ENCODE data around the gene DDX54. TPM values are rescaled to one million over a fixed set of nuclear protein-coding genes. Genes with fewer than 3 reads are reported as not detected.
A peak's percentile ranks its signal among the peaks of the same experiment; 100 is the strongest.

Gene DDX54, protein sequence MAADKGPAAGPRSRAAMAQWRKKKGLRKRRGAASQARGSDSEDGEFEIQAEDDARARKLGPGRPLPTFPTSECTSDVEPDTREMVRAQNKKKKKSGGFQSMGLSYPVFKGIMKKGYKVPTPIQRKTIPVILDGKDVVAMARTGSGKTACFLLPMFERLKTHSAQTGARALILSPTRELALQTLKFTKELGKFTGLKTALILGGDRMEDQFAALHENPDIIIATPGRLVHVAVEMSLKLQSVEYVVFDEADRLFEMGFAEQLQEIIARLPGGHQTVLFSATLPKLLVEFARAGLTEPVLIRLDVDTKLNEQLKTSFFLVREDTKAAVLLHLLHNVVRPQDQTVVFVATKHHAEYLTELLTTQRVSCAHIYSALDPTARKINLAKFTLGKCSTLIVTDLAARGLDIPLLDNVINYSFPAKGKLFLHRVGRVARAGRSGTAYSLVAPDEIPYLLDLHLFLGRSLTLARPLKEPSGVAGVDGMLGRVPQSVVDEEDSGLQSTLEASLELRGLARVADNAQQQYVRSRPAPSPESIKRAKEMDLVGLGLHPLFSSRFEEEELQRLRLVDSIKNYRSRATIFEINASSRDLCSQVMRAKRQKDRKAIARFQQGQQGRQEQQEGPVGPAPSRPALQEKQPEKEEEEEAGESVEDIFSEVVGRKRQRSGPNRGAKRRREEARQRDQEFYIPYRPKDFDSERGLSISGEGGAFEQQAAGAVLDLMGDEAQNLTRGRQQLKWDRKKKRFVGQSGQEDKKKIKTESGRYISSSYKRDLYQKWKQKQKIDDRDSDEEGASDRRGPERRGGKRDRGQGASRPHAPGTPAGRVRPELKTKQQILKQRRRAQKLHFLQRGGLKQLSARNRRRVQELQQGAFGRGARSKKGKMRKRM
- polyA plus RNA-seq (2013, experiment 1 of 2; ENCODE audit: insufficient read length), result 58.7 TPM
- polyA plus RNA-seq (2013, experiment 2 of 2; ENCODE audit: insufficient read length), result 56.0 TPM

GRCh38 chr12:113185180-113186032 is at the start of gene DDX54, which contains the start of gene RITA1:
DDX54 (minus strand) TSS chr12:113185478; CDS start chr12:113185451, 27 bp downstream.
RITA1 (plus strand) TSS chr12:113185721; CDS start chr12:113186747, 1,026 bp downstream.
- DNase-seq, result peak; percentile 75

DNA sequence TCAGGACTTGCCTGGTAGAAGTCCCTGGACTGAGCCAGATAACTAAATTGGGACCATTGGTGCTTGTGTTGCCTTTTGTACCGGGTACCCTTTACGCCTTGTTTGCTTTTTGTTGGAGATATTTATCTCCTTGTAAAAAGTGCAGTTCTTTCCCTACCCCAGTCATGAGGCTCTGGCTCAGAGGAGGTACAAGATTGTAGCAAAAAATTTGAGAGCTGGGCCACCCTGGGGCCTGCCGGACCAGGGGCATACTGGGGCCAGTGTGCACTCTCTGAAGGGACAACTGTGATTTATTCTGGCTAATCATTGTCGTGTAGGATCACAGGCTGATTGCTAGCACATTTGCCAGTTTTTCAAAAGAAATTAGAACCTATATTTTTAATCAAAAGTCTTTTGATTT is 49.2 kb upstream of the DDX54 start:
- no peak for DNase-seq

GRCh38 chr12:113233967-113234366 is 48.7 kb upstream of the DDX54 start:
- DNase-seq, result no peak

- peak; percentile 78 for DNase-seq
Measured at GRCh38 chr12:113232840-113233585, 47.7 kb upstream of the DDX54 start.

DNA sequence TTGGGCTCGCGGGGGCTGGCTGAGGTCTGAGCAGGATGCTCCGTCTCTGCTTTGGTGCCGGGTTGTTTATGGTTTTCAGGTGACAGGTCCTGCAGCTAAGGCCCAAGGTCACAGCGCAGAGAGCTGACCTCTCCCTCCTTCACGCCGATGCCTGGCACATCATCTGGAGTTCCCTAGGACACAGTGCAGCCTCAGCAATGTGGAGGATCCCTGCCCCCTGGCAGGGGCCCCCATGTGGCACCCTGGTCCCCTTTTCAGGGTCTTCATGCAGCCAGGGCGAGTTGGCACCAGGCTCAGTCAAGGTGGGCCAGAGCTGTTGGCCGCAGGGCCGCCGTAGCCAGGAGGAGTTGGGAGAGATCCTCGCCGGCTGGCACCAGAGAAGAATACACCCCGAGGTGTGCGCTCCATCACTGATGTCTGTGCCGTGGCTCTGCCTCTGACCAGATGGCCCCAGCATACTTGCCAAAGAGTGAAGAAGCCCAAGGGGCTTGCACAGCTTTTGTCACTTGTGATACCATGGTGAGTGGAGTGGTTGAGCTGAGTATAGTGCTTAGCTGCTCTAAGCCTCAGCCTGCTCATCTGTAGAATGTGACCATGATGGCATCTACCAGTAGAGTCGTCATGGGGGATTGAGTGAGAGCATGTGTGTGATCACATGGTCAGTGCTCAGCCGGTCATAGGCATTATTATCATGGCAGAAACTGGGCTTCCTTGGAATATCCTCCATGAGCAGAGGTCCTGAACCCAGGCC is 47.0 kb upstream of the DDX54 start:
- no peak for DNase-seq

DNA sequence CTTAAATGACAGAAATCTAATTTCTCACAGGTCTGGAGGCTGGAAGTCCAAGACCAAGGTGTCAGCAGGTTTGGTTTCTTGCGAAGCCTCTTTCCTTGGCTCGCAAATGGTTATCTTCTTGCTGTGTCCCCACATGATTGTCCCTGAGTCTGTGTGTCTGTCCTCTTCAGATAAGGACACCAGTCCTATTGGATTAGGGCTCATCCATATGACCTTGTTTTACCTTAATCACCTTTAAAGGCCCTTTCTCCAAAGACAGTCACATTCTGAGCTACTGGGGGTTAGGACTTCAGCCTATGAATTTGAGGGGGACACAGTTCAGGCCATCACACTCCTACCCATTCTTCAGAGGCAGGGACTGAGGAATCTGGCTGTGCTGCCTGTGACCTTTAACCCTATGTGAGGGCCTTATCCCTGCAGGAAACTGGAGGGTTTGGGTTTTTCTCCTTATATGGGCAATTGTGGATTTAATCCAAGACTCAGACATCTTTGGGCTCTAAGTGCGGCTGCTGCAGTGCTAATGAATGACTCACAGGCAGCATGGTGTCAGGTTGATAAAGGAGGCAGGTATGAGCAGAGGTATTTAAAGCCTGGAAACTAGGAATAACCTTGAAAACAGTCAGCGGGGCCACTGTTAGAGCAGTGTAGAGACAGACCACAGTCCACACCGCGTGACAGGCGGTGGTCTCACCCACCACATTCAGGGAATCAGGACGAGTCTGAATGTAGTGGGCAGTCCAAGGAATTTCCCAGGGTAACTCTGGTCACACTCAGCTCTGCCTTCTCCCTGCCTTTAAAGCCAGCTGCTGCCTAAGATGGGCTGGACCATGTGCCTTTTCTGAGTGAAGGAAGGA is 46.2 kb upstream of the DDX54 start:
- DNase-seq, result peak; percentile 78

DNA sequence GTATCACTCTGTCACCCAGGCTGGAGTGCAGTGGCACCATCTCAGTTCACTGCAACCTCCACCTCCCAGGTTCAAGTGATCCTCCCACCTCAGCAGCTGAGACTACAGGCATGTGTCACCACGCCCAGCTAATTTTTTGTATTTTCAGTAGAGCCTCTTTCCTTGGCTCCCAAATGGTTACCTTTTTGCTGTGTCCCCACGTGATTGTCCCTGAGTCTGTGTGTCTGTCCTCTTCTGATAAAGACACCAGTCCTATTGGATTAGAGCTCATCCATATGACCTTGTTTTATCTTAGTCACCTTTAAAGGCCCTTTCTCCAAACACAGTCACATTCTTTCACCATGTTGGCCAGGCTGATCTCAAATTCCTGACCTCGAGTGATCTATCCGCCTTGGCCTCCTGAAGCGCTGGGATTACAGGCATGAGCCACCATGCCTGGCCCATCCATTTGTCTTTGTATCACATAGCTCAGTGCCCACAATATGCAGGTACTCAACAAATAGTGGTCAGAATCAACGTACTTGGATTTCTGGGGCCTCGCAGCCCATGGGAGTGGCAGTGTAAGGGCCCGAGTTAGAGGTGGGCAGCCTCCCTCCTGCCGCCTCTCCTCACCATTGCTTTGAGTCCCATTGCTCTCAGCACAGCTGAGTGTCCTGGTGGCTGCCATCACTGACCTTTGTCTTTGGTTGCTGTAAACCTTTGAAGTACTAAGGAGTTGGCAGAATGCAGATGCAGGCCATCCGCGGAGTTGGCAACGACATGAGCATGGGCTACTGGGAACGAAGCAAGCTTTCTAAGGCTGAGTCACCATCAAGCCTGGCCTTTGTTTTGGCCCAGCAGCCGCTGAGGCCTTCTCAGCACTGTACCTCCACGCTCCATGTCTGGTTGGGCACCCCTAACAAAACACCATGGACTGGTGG is 45.3 kb upstream of the DDX54 start:
- DNase-seq, result no peak

- DNase-seq, result no peak
Measured at GRCh38 chr12:113228394-113229028, 43.2 kb upstream of the DDX54 start.

GRCh38 chr12:113227686-113228391 is 42.6 kb upstream of the DDX54 start:
- no peak for DNase-seq

DNA sequence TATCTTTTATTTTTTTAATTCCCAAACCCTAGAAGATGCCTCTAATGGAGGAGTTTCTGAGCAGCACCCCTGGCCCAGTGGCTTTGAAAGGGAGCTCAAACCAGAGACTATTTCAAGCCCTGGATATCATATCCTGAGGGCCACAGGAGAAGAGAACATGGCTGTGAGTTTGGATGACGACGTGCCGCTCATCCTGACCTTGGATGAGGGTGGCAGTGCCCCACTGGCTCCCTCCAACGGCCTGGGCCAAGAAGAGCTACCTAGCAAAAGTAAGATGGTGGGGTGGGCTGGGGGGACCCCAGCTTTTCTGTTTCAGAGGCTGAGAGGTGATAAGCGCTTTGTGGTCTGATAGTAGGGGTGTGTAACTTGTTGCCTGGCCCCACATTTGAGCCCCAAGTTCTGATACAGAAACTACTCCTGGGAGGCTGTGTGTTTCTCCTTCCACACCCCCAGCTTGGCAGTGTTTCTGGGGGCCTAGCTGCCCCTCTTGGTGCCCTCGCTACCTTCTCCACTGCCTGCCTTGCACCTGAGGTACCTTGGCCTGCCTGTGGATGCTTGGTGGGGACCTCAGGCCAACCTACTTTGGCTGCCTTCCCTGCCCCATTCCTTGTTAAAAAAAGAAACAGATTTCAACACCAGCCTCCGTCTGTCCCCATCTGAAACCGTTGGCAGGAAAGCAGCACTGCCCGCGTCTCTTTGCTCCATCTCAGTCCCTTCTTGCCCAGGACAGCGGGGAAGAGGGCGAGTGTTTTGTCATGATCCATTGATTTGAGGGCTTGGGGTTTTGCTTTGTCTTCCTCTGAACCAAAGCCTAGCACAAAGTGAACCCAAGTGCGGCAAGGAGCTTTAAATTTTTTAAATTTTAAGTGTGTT is 41.7 kb upstream of the DDX54 start:
- DNase-seq, result no peak

DNA sequence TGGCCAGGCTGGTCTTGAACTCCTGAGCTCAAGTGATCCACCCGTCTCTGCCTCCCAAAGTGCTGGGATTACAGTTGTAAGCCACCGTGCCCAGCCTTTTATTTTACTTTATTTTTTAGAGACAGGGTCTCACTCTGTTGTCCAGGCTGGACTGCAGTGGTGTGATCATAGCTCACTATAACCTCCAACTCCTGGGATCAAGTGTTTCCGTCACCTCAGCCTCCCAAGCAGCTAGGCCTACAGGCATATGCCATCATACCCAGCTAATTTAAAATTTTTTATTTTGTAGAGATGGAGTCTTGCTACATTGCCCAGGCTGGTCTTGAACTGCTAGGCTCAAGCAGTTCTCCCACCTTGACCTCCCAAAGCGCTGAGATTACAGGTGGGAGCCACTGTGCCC is 39.7 kb upstream of the DDX54 start:
- no peak for DNase-seq

- peak; percentile 84 for DNase-seq
Measured at GRCh38 chr12:113222730-113223531, 37.7 kb upstream of the DDX54 start.

DNA sequence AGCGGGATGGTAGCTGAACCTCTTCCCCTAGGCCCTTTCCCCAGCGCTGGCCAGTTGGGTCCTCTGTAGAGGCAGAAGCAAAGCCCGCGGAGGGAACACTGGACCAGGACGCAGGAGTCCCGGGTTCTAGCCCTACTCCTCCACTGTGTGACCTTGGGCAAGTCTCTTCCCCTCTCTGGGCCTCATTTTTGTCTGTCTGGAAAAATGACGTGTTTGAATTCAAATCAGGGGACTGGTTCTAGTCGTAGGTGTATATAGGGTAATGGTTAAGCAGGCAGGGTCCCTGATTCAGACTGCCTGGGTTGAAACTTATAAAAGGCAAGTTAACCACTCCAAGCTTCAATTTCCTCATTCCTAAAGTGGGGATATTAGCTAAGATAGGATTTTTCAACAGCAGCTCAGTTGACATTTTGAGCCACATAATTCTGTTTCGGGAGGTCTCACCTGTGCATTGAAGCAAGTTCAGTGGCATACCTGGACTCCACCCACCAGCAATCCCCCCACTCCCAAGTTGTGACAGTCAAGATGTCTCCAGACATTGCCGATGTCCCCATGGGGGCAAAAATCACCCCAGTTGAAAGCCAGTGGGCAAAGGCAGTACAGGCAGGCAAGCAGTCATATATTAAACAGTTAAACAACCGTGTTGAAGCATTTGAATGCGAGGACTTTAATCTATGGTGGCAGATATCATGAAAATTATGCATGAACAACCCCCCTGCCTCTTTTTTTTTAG is 36.9 kb upstream of the DDX54 start:
- DNase-seq, result no peak

DNA sequence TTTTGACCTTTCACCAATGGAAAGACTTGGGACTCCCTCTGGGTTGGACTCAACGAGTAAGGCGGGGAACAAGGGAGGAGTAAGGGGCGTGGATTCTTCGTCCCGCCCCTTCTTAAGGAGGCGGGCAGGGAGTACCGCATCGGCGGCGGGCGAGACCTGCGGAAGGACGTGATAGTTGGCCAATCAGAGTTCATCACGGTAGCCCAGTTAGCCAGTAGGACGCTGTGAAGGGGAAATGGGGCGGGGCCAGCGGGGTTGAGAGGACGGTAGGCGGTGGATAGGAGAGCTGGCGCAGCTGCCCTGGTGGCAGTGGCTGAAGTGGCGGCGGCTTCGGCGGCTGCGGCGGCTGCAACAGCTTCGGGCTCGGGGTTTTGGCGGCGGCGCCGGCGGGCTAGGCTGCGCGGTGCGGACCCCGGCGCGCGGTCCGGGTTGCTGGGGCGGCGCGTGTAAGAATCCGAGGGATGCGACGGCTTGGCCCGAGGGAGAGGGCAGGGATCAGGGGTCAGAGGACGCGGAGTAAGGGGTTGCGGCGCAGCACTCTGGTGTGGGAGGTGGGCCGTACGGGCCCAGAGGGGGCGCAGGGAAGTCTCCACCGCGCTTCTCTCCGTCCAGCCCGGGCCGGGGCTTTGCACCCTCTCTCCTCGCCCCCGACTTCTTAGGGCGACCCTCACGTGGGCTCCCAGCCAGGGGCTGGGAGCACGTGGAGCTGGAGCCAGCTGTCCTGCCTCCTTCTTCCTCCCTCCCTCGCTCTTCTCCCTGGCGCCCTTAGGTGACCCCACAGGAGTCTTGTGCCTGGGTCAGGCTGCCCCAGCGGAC is 36.1 kb upstream of the DDX54 start, which contains the start of gene TPCN1:
TSS of gene TPCN1 (plus strand) at position 284 of the 816 bp plus-strand sequence. CDS start 5,389 bp downstream, outside the sequence.
- DNase-seq, result peak; percentile 100
